Thymus (tissue), 11 donors: ENCODE results near the gene MDGA2. TPM values are rescaled to one million over a fixed set of nuclear protein-coding genes. Genes with fewer than 3 reads are reported as not detected.

Experiments used
- DNase-seq, 9 donors: peaks; one replicate each; pipeline ENCODE4 v3.0.0-alpha.2; 2013; ENCODE audit warnings: low spot score in 9 of 9, low read depth in 6 of 9, missing footprints in 1 of 9
- H3K27ac ChIP-seq, 2 donors: one replicate each; pipeline ENCODE4 v1.5.1; 2013; ENCODE audit warnings: control low read depth in 1 of 2, low read depth in 1 of 2, low read length in 1 of 2, mild to moderate bottlenecking in 1 of 2, moderate library complexity in 1 of 2
- H3K27me3 ChIP-seq, 2 donors: one replicate each; pipeline ENCODE4 v1.5.1; 2013; ENCODE audit warnings: low read length in 1 of 2; ENCODE audit not compliant: control insufficient read depth in 2 of 2, insufficient read depth in 1 of 2
- H3K36me3 ChIP-seq, 2 donors: one replicate each; pipeline ENCODE4 v1.5.1; 2013; ENCODE audit warnings: low read length in 1 of 2, mild to moderate bottlenecking in 1 of 2, moderate library complexity in 1 of 2; ENCODE audit not compliant: control insufficient read depth in 2 of 2, insufficient read depth in 2 of 2
- H3K4me1 ChIP-seq, 2 donors: one replicate each; pipeline ENCODE4 v1.5.1; 2013; ENCODE audit warnings: low read length in 2 of 2; ENCODE audit not compliant: control insufficient read depth in 2 of 2, insufficient read depth in 2 of 2
- H3K4me3 ChIP-seq, 2 donors: one replicate each; pipeline ENCODE4 v1.5.1; 2013; ENCODE audit warnings: low read length in 2 of 2, control low read depth in 1 of 2, mild to moderate bottlenecking in 1 of 2
- H3K9me3 ChIP-seq, 2 donors: one replicate each; pipeline ENCODE4 v1.5.1; 2013; ENCODE audit warnings: low read length in 1 of 2, mild to moderate bottlenecking in 1 of 2; ENCODE audit not compliant: control insufficient read depth in 2 of 2, insufficient read depth in 1 of 2
- WGBS: extraction: QIAGEN DNeasy Blood & Tissue Kit; methylation state at CpG from one replicate; pipeline ENCODE4 v1.1.7; 2013; 5-methylcytosine and 5-hydroxymethylcytosine counted together
- polyA plus RNA-seq: library from polyadenylated mRNA; stranded (reverse); fragments of 200-250 nt; gene quantifications from one replicate; pipeline ENCODE4 v1.2.3, GENCODE V29; 2013
- total RNA-seq: library from RNA; stranded (reverse); fragments of 120-200 nt; gene quantifications from one replicate; pipeline ENCODE4 v1.2.4, GENCODE V29; 2013
- donor health status: healthy.

MDGA2 gene
- total and polyA plus RNA-seq, 2 donors = 0.02 to 0.09 TPM

DNA sequence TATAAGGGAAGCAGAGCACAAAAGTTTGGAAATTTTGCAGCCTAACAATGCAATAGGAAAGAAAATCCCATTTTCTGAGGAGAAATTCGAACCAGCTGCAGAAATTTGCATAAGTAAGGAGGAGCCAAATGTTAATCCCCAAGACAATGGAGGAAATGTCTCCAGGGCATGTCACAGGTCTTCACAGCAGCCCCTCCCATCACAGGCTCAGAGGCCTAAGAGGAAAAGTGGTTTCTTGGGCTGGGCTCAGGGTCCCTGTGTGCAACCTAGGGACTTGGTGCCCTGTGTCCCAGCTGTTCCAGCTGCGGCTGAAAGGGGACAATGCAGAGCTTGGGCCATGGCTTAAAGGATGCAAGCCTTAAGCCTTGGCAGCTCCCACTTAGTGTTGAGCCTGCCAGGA is 190.0 kb downstream of the MDGA2 start:
- Histone ChIP-seq H3K4me1 (no peaks in the 10 kb centered on the region), H3K36me3 (no peaks in the 10 kb centered on the region), H3K9me3 (peaks cover 0 to 2% of the 10 kb centered on the region in 2 donors), H3K27ac (no peak overlapping the region), H3K27me3 (no peaks in the 10 kb centered on the region), H3K4me3 (no peak overlapping the region)
- no peak for DNase-seq
- 80% methylated on average over 2 of the region's 2 CpGs for WGBS

DNA sequence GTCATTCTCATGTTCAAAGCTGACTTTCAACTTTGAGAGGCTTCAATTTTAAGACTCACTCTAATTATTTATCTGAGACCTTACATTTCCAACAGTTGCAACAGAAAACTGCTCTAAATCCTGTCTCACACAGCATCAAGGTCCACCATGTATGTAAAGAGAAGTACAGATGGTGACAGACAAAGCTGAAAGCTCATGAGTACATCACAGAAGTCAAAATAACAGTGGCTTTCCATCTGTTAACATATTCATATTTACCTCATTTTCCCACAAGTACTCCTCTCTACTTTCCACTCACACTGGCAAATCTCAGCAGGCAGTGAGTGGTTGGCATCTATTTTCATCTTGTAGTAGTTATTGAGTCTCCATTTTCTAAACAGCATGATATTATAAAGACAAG is 192.0 kb downstream of the MDGA2 start:
- Histone ChIP-seq H3K4me1 (no peaks in the 10 kb centered on the region), H3K9me3 (peaks cover 0 to 2% of the 10 kb centered on the region in 2 donors), H3K27me3 (no peaks in the 10 kb centered on the region), H3K36me3 (no peaks in the 10 kb centered on the region), H3K4me3 (no peak overlapping the region), H3K27ac (no peak overlapping the region)
- no peak for DNase-seq

DNA sequence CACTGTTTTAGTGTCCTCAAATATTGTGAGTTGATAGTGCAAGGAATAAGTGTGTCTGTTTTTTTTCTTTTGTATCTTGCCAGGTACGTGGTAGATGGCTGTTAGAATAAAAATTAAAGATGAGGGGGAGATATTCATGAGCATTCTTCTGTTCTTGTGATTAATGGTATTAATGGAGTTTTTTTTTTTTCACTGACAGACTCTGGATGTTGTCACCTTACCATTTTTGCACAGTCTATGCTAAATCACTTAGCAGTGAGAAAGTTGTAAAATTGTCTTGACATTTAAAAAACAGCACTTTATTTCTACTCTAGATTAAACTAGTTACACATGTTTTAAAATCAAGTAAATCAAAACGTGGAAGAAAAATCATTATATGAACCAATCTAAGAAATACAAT is 204.3 kb downstream of the MDGA2 start:
- no peak overlapping the region for H3K4me3 ChIP-seq
- DNase-seq = no peak
- no peaks in the 10 kb centered on the region for H3K27me3 ChIP-seq
- no peaks in the 10 kb centered on the region for H3K36me3 ChIP-seq
- no peaks in the 10 kb centered on the region for H3K9me3 ChIP-seq
- WGBS = 82% methylated on average over 2 of the region's 2 CpGs
- no peaks in the 10 kb centered on the region for H3K4me1 ChIP-seq
- no peak overlapping the region for H3K27ac ChIP-seq

DNA sequence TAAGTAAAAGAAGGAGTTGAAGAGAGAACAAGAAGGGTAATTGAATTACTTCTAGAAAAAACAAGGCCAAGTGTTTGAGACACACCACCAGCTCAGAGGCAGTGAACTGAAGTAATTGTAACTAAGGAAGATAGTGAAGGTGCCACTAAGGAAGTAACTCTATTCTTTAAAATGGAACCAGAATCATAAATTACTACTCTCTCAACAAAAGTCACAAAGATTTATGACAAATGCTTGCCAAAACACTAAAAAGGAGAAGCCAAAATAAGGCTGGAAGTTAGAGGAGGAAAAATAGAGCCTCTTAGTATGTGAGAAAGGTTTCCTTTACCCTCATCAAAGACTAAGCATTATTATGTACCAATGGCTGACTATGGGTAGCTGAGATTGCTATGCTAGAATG is 208.5 kb downstream of the MDGA2 start:
- no peaks in the 10 kb centered on the region for H3K9me3 ChIP-seq
- no peaks in the 10 kb centered on the region for H3K4me1 ChIP-seq
- H3K27me3 ChIP-seq = no peaks in the 10 kb centered on the region
- no peak for DNase-seq
- H3K4me3 ChIP-seq = no peak overlapping the region
- no peaks in the 10 kb centered on the region for H3K36me3 ChIP-seq
- H3K27ac ChIP-seq = no peak overlapping the region

DNA sequence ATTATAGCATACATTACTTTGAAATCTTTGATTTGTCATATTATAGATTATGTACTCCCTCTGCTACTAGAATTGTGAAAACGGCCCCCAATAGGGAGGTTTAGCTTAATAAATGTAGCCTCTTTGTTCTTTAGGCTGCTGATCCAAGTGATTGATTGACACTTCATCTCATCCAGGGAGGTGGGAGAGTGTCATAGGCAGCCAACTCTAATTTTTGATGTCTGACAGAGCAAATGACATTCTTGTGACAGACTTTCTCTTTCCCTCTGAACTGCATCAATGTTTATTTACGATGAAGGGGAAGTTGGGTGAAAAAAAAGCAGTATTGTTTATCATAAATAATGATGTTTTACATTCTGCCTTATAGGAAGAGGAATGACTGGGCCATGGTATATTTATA is 221.4 kb downstream of the MDGA2 start:
- no peak overlapping the region for H3K4me3 ChIP-seq
- no peak overlapping the region for H3K27ac ChIP-seq
- WGBS = 85% methylated on average over 2 of the region's 2 CpGs
- H3K27me3 ChIP-seq = no peaks in the 10 kb centered on the region
- DNase-seq = no peak
- no peaks in the 10 kb centered on the region for H3K36me3 ChIP-seq
- H3K9me3 ChIP-seq = no peaks in the 10 kb centered on the region
- H3K4me1 ChIP-seq = no peaks in the 10 kb centered on the region

DNA sequence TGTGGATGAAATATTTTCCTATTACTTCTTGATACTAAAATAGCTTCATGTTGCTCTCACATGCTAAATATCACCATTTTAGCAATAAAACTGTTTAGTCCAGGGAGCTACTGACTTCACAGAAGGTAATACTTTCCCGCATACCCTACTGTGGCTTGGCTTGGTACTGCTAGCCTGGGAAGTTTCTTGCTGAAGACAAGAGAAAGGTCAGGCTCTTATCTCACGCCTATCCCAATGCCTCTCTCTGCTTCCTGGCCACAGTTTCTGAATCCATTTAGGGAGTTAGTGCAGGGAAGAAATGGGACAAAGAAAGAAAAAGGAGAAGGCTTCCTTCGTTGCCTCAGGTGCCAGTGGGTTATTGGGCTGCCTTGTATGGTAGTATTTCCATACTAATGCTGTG is 228.3 kb downstream of the MDGA2 start:
- 58% methylated on average over 3 of the region's 3 CpGs for WGBS
- Histone ChIP-seq H3K27ac (no peak overlapping the region), H3K27me3 (no peaks in the 10 kb centered on the region), H3K4me1 (no peaks in the 10 kb centered on the region), H3K9me3 (no peaks in the 10 kb centered on the region), H3K4me3 (no peak overlapping the region), H3K36me3 (no peaks in the 10 kb centered on the region)
- DNase-seq = no peak

DNA sequence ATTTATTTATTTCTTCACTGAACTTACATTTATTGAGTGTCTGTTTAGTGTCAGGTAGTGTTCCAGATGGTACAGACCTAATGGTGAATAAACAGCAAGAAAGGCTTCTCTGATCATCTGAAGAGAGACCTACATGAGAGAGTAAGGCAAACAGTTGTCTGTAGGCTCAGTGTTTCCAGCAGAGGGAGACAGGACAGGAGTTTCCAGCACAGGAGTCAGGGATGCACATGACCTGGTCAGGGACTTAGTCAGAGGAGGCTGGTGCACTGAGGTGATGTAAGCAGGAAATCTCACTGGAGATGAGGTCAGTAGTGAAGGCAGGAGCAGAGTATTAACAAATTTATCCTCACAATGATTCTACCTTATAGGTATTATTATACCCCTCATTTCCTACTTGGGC is 233.2 kb downstream of the MDGA2 start:
- H3K27ac ChIP-seq = no peak overlapping the region
- H3K27me3 ChIP-seq = no peaks in the 10 kb centered on the region
- no peak for DNase-seq
- H3K9me3 ChIP-seq = no peaks in the 10 kb centered on the region
- H3K36me3 ChIP-seq = no peaks in the 10 kb centered on the region
- no peak overlapping the region for H3K4me3 ChIP-seq
- no peaks in the 10 kb centered on the region for H3K4me1 ChIP-seq

DNA sequence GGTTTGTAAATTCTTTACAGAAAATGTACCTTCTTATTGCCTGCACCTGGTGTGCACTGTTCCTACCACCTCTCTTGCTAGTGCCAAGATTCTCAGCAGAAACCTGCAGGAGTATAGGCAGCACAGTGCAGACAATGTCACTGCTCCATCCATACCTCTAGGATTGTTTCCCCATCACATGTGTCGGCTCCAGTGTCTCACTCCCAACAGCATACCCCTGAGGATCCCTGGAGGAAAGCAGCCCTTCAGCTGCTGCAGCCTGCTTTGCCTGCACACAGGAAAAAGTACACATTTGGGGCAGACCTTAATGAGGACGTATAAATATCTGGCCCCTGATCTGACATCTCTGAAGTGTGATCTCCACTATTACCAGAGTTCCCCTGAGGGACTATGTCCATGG is 235.5 kb downstream of the MDGA2 start:
- no peak overlapping the region for H3K27ac ChIP-seq
- no peaks in the 10 kb centered on the region for H3K27me3 ChIP-seq
- no peaks in the 10 kb centered on the region for H3K9me3 ChIP-seq
- WGBS = 91% methylated on average over 2 of the region's 2 CpGs
- H3K4me1 ChIP-seq = no peaks in the 10 kb centered on the region
- H3K4me3 ChIP-seq = no peak overlapping the region
- DNase-seq = no peak
- H3K36me3 ChIP-seq = no peaks in the 10 kb centered on the region

DNA sequence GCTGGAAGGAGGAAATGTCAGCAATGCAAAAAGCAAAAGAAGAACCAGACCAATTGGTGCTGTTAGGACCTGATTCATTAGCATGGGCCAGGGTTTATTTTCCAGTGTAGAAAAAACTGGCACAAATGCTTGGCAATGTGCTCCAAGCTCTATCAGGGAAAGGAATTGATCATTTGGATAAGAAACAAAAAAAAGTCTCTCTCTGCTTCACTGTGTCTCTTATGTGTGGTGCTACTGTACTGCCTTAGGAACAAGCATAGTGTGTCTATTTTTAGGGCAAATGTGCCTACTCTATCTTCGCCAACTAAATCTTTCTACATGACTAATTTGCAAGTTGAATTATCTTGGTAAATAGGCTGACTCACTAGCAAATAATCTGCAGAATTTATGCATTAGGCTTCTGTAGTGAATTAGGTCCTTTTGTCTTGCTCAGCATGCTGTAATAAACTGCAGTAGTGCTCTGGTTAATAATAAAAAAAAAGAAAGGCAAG is 236.7 kb downstream of the MDGA2 start:
- Histone ChIP-seq H3K36me3 (no peaks in the 10 kb centered on the region), H3K4me1 (no peaks in the 10 kb centered on the region), H3K4me3 (no peak overlapping the region), H3K27ac (no peak overlapping the region), H3K9me3 (no peaks in the 10 kb centered on the region), H3K27me3 (no peaks in the 10 kb centered on the region)
- no peak for DNase-seq
- WGBS = 87% methylated on average over 1 of the region's 1 CpG

DNA sequence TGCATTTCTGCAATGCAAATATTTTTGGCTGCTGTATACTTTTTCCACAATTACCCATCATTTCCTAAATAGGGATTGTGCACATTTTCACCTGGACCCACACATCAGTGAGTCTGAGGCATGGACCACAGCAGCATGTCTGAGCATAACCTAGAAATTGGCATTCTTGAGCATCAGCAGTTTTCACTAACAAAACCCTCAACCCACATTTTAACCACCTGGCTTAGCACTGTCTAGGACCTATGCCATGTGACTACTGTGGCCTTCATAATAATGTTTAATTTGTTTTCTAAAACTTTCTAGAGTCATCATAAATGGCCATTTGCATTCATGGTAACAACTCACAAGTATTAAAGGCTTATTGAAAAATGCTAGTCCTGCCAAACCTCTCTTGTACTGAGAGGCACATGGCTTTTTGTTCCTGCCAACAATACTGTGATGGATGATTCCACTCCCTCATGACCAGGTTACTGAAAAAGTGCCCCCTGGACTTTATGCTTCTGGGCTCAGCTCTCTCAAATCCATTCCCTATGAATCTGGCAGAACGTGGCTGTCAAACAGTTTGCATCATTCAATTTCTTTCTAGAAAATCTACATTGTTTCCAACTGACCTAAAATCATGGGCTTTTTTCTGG is 240.0 kb downstream of the MDGA2 start:
- 76% methylated on average over 1 of the region's 1 CpG for WGBS
- no peak overlapping the region for H3K4me3 ChIP-seq
- H3K9me3 ChIP-seq = no peaks in the 10 kb centered on the region
- H3K27ac ChIP-seq = no peak overlapping the region
- H3K27me3 ChIP-seq = no peaks in the 10 kb centered on the region
- no peak for DNase-seq
- no peaks in the 10 kb centered on the region for H3K4me1 ChIP-seq
- H3K36me3 ChIP-seq = no peaks in the 10 kb centered on the region
